OCI-M2 (cell line): ENCODE measurements around the gene IFT43.

Experiments used
- DNase-seq: peaks from one replicate; lab custom pipeline; 2025; ENCODE audit not compliant: unreplicated experiment; lab: John Stamatoyannopoulos, UW

The IFT43 gene

GRCh38 chr14:75979648-75980565, 5.7 kb upstream of the IFT43 start:
- DNase-seq = no peak

- DNase-seq = no peak
These were observed 4.7 kb upstream of the IFT43 start for GRCh38 chr14:75980856-75981255.

DNA sequence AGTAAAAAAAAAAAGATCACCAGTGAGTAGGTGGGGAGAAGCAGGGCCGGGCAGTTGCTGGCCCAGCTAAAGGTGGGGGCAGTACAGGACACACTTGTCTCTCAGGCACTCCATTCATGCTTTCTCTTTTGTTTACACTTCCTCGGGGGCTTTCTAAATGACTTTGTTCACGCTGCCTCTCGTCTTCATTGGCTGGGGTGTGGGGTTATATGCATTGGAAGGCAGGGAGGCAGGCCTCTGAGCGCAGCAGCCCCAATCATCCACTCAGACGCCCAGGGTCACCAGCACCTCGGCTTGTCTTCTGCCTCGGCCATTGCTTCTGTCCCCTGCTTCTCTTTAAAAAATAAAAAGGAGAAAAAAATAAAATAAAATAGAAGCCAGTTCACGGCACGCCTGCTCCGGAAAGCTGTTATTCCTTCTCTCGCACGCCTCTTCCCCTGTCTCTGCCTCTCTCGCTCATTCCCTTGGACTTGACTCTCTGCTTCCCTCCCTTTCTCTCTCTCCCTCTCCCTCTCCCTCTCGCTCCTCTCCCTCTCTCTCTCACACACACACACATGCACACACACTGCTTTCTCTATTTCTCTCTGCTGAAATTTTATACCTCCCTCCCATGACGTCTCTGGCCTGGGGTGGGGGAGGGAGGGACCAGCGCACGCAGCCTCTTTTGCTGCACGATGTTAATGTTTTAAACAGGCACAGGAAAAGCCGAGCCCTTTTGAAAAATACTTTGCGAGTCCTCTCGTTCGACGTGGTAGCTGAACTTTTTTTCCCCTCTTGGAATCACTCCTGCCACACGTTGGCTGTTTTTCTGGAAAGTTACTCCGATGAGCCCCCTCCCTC, 3.9 kb upstream of the IFT43 start, which contains the start of gene TGFB3:
Gene TGFB3, minus strand, starts transcription at position 570 of the 840 bp plus-strand sequence. CDS start 1,102 bp downstream, outside the sequence.
- peak; percentile 86 for DNase-seq

DNA sequence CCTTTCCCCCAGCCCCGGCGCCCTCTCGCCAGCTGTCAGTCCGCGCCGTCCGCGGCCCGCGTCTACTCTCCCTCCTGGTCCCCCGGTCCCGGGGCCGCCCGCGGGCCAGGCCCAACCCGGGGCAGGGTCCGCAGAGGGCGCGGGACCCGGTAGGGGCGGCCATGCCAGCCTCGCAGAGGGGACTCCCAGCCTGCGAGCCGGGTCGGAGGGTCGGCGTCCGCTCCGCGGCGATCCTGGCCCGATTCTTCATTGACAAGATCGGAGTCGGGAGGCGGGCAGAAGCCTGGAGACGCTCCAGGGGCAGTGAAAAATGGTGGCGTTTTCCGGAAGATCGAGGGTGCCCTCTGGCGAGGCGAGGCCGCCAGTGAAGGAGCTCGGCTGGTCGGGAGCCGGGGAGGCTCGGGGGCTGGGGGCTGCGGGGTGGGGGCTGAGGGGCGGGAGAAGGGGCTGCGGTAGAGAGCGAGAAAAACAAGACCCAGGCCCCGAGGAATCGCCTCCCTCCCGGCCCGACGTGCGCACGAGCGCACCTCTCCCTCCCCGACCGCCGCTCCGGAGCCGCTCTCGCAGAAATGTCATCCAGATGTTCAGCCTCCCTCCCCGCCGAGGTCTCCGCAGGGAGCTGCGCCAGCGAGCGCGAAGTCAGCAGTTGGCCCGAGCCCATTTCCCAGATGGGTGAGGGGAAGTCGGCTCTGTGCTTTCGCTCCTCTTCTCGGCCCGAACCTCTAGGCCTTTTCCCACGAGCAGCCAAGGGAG, 3.1 kb upstream of the IFT43 start:
- peak; percentile 31 for DNase-seq

GRCh38 chr14:75983019-75983358, 2.6 kb upstream of the IFT43 start:
- DNase-seq = no peak

GRCh38 chr14:75984674-75985073, 889 bp upstream of the IFT43 start:
- DNase-seq = no peak

DNA sequence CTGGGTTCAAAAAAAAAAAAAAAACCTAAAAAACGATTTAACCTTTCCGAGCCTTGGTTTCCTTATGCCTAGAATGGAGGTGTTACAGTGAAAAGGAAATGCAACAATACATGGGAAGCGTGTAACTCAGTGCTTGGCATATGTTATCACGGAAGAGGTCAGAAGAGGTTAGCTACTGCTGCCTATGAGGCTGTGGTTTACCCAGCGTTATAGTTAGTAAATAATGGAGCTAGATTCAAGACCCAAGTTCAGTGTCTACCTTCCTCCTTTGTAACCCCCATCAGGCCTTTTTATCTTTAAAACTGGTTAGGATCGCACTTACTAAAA, 839 bp downstream of the IFT43 start:
- no peak for DNase-seq

DNA sequence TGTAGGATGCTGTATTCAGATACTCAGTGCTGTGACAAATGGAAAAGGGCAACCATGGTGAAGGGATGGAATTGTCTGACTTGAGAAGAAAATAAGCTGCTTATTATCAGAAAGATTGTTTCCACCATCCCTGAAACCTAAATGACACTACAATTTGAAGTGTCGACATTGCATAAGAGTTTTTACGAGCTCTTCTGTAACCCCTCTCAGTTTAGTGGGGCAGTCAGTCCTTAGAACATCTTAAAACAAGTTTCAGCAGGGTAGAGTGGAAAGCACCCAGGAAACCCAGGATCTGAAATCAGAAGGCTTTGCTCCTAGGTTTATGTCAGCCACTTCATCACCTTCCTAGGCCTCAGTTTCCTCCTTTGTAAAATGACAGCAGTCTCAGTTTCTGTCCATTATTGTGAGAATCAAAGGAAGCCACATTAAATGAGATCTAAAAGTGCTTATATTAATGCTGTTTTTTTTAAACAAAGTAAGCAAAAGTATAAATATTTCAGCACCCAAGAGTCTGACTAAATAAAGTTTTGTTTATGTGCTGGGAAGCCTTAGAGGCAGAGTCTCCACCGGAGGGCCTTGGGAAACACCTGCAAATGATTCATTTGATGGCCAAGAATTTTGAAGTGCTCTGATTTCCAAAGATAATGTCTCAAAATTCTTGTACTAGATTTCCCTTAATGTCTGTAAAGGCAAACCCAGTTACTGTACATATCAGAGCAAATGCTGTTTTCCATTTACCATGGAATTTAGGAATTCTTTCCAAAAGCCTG, 1.8 kb downstream of the IFT43 start:
- DNase-seq = no peak

DNA sequence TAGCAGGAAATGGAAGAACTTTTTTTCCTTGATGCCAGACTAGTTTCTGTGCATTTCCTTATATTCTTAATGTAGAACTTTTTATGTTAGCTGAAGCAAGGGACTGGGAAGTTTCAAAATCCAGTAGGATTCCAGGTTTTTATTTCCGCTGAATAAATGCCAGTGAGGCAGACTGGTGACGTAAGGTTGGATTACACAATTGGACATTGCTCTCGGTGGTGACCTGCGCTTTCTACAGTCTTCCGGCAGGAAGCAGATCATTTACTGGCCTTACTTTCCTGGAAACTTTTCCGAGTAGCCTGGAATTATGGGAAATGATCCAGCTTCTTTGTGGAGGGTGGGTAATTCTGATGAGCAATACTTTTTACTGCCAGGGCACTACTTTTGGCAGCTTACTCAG, 3.6 kb downstream of the IFT43 start:
- no peak for DNase-seq

DNA sequence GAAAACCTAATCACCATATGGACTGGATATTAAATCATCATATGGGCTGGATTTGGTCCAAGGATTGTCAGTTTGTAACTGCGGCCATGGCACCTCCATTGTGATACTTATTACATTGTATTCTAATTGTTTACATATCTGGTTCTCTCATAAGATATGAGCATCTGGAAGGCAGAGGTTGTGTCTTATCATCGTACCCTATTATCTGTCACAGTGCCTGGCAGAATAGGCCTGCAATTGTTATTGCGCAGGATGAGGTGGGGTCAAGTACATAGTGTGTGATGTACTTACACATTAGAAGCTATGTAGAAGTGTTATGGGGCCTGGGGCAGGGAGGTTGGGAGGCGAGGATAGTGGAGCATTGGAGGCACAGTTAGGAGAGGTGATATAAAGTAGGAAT, 4.7 kb downstream of the IFT43 start:
- no peak for DNase-seq

DNA sequence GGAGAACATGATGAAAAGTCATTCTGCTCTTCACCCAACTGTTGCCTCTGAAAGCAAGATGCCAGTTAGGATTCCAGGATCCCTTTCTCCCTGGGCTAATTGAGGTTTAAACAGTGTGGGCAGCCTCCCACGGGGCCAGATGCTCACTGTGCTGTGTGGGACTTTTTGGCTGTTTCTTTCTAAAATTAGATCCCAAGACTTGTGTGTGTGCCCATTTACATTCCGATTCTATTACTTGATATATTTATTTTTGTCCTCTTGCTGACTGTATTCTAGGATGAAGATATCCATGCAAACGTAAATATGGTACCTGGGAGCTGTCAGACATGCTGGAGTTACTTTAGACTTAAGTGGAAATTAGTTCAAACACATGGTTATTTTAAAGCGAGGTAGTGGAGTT, 6.2 kb downstream of the IFT43 start:
- DNase-seq = no peak

DNA sequence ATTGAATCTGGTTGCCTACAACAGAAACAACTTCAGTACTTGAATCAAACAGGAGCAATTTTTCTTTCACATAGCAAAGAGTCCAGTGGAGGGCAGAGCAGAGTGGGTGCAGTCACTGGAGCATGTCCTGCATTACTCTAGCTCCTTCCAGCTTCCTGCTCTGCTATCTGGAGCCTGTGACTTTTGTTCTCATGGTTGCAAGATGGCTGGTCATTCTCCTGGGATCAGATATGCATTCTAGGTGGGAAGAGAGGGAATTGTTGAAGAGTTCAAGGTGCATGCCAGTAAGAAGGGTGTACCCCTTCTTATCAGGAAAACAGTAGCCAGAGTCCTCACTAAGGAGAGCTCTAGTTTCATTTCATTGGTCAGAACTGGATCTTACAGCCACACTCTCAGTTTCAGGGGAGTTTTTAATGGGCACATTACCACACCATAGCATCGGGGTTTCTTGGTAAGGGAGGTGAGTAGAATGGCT, 8.0 kb downstream of the IFT43 start:
- DNase-seq = no peak

GRCh38 chr14:75995372-75996041, 9.9 kb downstream of the IFT43 start:
- DNase-seq = no peak

DNA sequence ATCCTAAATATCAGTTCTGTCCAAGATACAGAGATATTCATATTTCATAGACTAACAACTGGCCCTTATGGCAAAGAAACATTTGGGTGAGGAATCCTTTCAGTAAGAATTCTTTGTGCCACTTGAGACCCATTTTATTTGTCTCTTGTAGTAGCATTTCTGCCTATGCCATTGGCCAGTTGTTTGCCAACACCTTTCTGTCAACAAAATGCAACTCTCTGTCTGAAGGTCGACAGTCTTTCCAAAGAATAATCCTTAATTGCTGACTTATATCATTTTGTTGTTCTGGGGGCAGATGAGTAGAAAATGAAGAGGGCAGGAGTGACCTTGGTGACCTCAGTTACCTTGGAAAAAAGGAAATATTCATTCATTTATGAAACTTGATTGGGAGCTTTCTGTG, 10.9 kb downstream of the IFT43 start:
- DNase-seq = no peak

DNA sequence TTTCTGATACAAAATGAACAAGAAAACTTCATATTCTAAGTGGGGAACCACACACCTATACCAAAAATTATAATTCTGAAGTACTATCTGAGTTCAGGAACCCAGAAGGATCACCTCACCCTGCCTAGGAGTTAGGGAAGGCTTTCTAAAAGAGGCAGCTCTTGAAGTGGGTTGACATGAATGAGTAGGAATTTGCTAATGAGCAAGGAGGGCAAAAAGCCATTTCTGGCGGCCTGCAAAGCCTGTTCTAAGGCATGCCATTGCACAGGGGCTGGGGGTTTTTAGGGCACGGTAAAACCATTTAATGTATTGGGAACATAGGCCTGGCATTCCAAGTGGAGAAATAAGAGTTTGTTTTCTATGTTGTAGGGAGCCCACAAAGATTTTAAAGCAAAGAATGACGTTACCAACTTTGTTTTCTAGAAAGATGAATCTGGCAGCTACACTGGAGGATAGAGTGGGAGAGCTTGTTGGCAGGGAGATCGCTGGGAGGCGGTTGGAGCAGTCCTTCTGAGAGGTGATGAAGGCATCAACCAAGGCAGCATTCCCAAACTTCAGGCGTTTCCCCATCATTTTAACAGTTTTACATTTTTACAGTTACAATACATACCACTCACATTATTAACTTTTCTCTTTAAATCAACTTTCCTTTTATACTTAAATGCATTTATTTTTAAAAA, 14.1 kb downstream of the IFT43 start:
- DNase-seq = no peak

- DNase-seq = no peak
These were observed 16.8 kb downstream of the IFT43 start for GRCh38 chr14:76002383-76002782.

- DNase-seq = no peak
These were observed 20.7 kb downstream of the IFT43 start for GRCh38 chr14:76006253-76006652.

GRCh38 chr14:76007379-76007778, 21.8 kb downstream of the IFT43 start:
- no peak for DNase-seq

DNA sequence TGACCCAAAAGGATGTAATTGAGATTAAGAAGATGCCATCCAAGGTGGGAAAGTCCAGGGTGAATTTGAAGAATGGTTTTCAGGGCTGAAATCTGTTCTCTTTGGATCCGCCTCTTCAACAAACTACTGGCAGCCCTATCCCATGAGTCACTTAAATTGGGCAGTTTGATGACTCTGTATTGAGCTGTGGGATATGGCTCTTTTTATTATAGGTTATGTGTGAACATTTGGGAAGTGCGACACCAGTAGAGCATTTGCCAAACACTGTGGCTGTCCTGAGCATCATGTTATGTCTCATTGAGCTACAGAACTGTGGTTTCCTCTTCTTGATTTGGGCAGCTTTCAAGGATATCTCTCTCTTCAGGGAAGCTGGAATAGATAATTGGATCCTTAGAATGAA, 22.3 kb downstream of the IFT43 start:
- no peak for DNase-seq
